GM21737 (cell line): ENCODE measurements around the gene CD3E.

Source experiments
- ATAC-seq: cut with Tn5 transposase; IDR thresholded peaks from one replicate; pipeline ENCODE4 v1.9.1; 2021; ENCODE audit warnings: mild to moderate bottlenecking, moderate library complexity; ENCODE audit not compliant: unreplicated experiment

CD3E gene

GRCh38 chr11:118304568-118305248, at the start of gene CD3E:
TSS of gene CD3E (plus strand) at chr11:118304730. CDS start at chr11:118304953, 223 bp downstream.
- no peak for ATAC-seq

GRCh38 chr11:118258410-118258809, 46.1 kb upstream of the CD3E start:
- ATAC-seq, result no peak

GRCh38 chr11:118259138-118259537, 45.4 kb upstream of the CD3E start:
- ATAC-seq, result no peak

GRCh38 chr11:118260353-118260752, 44.2 kb upstream of the CD3E start:
- ATAC-seq, result no peak

- no peak for ATAC-seq
Measured at GRCh38 chr11:118263112-118263511, 41.4 kb upstream of the CD3E start.

- ATAC-seq, result no peak
Measured at GRCh38 chr11:118263695-118264568, 40.6 kb upstream of the CD3E start, which contains the start of gene MPZL2. TSS of gene MPZL2 (minus strand) at chr11:118264297. CDS start at chr11:118264153, 144 bp downstream.

GRCh38 chr11:118264569-118265465, 39.7 kb upstream of the CD3E start:
- no peak for ATAC-seq

- ATAC-seq, result no peak
Measured at GRCh38 chr11:118265954-118266353, 38.6 kb upstream of the CD3E start.

GRCh38 chr11:118267486-118267885, 37.0 kb upstream of the CD3E start:
- no peak for ATAC-seq

GRCh38 chr11:118272001-118272400, 32.5 kb upstream of the CD3E start:
- ATAC-seq, result no peak

GRCh38 chr11:118274186-118274585, 30.3 kb upstream of the CD3E start:
- no peak for ATAC-seq

- no peak for ATAC-seq
Measured at GRCh38 chr11:118275176-118275575, 29.4 kb upstream of the CD3E start.

GRCh38 chr11:118276422-118276821, 28.1 kb upstream of the CD3E start:
- ATAC-seq, result no peak

- ATAC-seq, result no peak
Measured at GRCh38 chr11:118277312-118277711, 27.2 kb upstream of the CD3E start.

- no peak for ATAC-seq
Measured at GRCh38 chr11:118281284-118281683, 23.2 kb upstream of the CD3E start.

- ATAC-seq, result no peak
Measured at GRCh38 chr11:118282606-118283005, 21.9 kb upstream of the CD3E start.

- no peak for ATAC-seq
Measured at GRCh38 chr11:118283037-118283636, 21.4 kb upstream of the CD3E start.

GRCh38 chr11:118283756-118284350, 20.7 kb upstream of the CD3E start:
- ATAC-seq, result no peak

GRCh38 chr11:118286545-118286944, 18.0 kb upstream of the CD3E start:
- no peak for ATAC-seq

GRCh38 chr11:118287006-118287405, 17.5 kb upstream of the CD3E start:
- ATAC-seq, result no peak
